ENCODE data around the gene SUSD6.
A peak's percentile ranks its signal among the peaks of the same experiment; 100 is the strongest.

SUSD6 gene

DNA sequence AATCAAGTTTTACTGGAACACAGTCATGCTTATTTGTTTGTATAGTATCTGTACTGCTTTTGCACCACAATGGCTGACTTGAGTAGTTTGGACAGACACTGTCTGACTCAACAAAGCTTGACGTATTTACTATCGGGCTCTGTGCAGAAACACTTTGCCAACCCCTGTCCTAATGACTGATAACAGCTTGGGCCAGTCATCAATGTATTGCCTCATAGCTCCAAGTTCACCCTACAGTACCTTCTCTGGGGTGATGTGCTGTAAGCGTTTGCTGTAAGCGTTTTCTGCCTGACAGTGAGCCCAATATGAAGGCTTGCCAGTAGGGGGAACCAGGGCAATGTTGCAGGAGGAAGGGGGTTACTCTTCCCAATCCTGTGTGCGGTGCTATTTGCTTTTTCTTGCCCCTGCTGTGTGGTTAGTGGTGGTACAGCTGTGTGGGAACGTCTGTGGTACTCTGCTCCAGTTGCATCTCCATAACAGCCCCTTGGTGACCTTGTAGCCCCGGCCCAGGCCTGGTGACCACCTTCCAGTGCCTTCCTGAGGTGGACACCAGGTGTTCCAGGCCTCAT is 31.3 kb upstream of the SUSD6 start:
- no peaks in the 10 kb centered on the region for H3K36me3 ChIP-seq (ENCODE audit: insufficient read depth, insufficient read length, low read length)
- DNase-seq (ENCODE audit: low read depth, low spot score), result peak; percentile 44
- H3K4me1 ChIP-seq (ENCODE audit: insufficient read depth, insufficient read length), result peaks cover 3% of the 10 kb centered on the region
- TF ChIP-seq YY1 (IDR thresholded peaks at IDR 0.05; ENCODE audit: insufficient read depth, insufficient read length), result no peak
- TF ChIP-seq SUZ12 (IDR thresholded peaks at IDR 0.05; ENCODE audit: extremely low read depth, insufficient read depth, insufficient read length), result no peak
- no peak for TF ChIP-seq ZNF274 (IDR thresholded peaks at IDR 0.05; ENCODE audit: low read depth, low read length)
- H3K9me3 ChIP-seq (ENCODE audit: insufficient read depth, low read length), result peaks cover 4% of the 10 kb centered on the region; the same call in 1 of the 2 replicates
- no peak overlapping the region for H3K9ac ChIP-seq (ENCODE audit: insufficient read length, low read depth)
- H3K27me3 ChIP-seq (ENCODE audit: insufficient read depth, insufficient read length), result no peaks in the 10 kb centered on the region
- H3K4me3 ChIP-seq (ENCODE audit: insufficient read length, low read depth), result no peak overlapping the region

DNA sequence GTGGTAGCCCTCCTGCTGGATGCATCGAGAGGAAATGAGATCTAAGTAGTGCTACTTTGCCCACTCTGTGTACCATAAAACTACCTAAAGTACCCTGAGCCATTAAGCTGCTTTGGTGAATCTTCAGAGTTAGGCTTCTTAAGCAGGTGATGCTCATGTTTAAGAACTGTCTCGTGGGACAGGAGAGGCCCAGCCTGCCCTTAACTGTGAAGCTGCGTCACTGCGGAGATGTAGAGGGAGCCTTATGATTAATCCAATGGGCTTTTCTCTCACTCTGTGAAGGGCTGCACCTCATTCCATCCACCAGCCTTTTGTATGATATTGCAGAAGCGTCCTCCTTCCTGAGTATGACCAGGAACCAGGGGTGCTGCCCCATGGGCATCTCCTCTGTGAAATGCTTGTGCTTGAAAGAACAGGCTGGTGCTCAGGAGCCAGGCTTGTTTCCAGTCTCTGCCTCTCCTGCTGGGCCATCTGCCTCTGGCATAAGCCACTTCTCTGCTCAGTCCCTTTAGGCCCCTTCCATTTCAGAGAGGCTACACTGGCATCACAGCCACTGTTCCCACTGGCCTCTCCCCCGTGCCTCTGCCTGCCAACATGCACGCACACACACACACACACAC is 30.0 kb upstream of the SUSD6 start:
- no peak for TF ChIP-seq ZNF274 (IDR thresholded peaks at IDR 0.05; ENCODE audit: low read depth, low read length)
- no peak for TF ChIP-seq YY1 (IDR thresholded peaks at IDR 0.05; ENCODE audit: insufficient read depth, insufficient read length)
- TF ChIP-seq SUZ12 (IDR thresholded peaks at IDR 0.05; ENCODE audit: extremely low read depth, insufficient read depth, insufficient read length), result no peak
- H3K27me3 ChIP-seq (ENCODE audit: insufficient read depth, insufficient read length), result no peaks in the 10 kb centered on the region
- peaks cover 4% of the 10 kb centered on the region; the same call in 1 of the 2 replicates for H3K9me3 ChIP-seq (ENCODE audit: insufficient read depth, low read length)
- peaks cover 3% of the 10 kb centered on the region for H3K4me1 ChIP-seq (ENCODE audit: insufficient read depth, insufficient read length)
- H3K36me3 ChIP-seq (ENCODE audit: insufficient read depth, insufficient read length, low read length), result no peaks in the 10 kb centered on the region
- no peak overlapping the region for H3K4me3 ChIP-seq (ENCODE audit: insufficient read length, low read depth)
- DNase-seq (ENCODE audit: low read depth, low spot score), result no peak
- no peak overlapping the region for H3K9ac ChIP-seq (ENCODE audit: insufficient read length, low read depth)

DNA sequence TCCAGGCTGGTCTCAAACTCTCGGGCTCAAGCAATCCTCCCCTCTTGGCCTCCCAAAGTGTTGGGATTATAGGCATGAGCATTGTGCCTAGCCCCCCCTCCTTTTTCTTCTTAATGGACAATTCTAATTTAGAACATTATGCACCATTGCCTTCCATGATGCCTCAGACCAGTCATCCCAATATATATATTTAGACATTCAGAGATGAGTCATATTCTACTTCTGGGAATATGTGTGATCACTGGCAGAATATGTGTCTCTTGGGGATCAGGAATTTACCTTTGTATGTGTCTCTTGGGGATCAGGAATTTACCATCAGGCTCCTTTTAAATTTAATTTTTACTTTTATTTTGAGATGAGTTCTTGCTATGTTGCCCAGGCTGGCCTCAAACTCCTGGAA is 29.2 kb upstream of the SUSD6 start:
- no peak overlapping the region for H3K9ac ChIP-seq (ENCODE audit: insufficient read length, low read depth)
- no peak overlapping the region for H3K4me3 ChIP-seq (ENCODE audit: insufficient read length, low read depth)
- H3K36me3 ChIP-seq (ENCODE audit: insufficient read depth, insufficient read length, low read length), result no peaks in the 10 kb centered on the region
- no peak for DNase-seq (ENCODE audit: low read depth, low spot score)
- no peaks in the 10 kb centered on the region for H3K27me3 ChIP-seq (ENCODE audit: insufficient read depth, insufficient read length)
- TF ChIP-seq SUZ12 (IDR thresholded peaks at IDR 0.05; ENCODE audit: extremely low read depth, insufficient read depth, insufficient read length) (no peak), YY1 (IDR thresholded peaks at IDR 0.05; ENCODE audit: insufficient read depth, insufficient read length) (no peak), ZNF274 (IDR thresholded peaks at IDR 0.05; ENCODE audit: low read depth, low read length) (no peak)
- peaks cover 3% of the 10 kb centered on the region for H3K4me1 ChIP-seq (ENCODE audit: insufficient read depth, insufficient read length)
- peaks cover 4% of the 10 kb centered on the region; the same call in 1 of the 2 replicates for H3K9me3 ChIP-seq (ENCODE audit: insufficient read depth, low read length)

- TF ChIP-seq ZNF274 (IDR thresholded peaks at IDR 0.05; ENCODE audit: low read depth, low read length) (no peak), SUZ12 (IDR thresholded peaks at IDR 0.05; ENCODE audit: extremely low read depth, insufficient read depth, insufficient read length) (no peak)
- Histone ChIP-seq H3K4me3 (ENCODE audit: insufficient read length, low read depth) (no peak overlapping the region), H3K9me3 (ENCODE audit: insufficient read depth, low read length) (peaks cover 4% of the 10 kb centered on the region; the same call in 1 of the 2 replicates), H3K27me3 (ENCODE audit: insufficient read depth, insufficient read length) (no peaks in the 10 kb centered on the region), H3K4me1 (ENCODE audit: insufficient read depth, insufficient read length) (peaks cover 3% of the 10 kb centered on the region), H3K9ac (ENCODE audit: insufficient read length, low read depth) (no peak overlapping the region), H3K36me3 (ENCODE audit: insufficient read depth, insufficient read length, low read length) (no peaks in the 10 kb centered on the region)
- DNase-seq (ENCODE audit: low read depth, low spot score), result no peak
These were observed 28.6 kb upstream of the SUSD6 start for GRCh38 chr14:69582829-69583228.

- no peak overlapping the region for H3K9ac ChIP-seq (ENCODE audit: insufficient read length, low read depth)
- TF ChIP-seq YY1 (IDR thresholded peaks at IDR 0.05; ENCODE audit: insufficient read depth, insufficient read length) (no peak), ZNF274 (IDR thresholded peaks at IDR 0.05; ENCODE audit: low read depth, low read length) (no peak), SUZ12 (IDR thresholded peaks at IDR 0.05; ENCODE audit: extremely low read depth, insufficient read depth, insufficient read length) (no peak)
- peaks cover 3% of the 10 kb centered on the region for H3K4me1 ChIP-seq (ENCODE audit: insufficient read depth, insufficient read length)
- no peaks in the 10 kb centered on the region for H3K27me3 ChIP-seq (ENCODE audit: insufficient read depth, insufficient read length)
- peaks cover 4% of the 10 kb centered on the region; the same call in 1 of the 2 replicates for H3K9me3 ChIP-seq (ENCODE audit: insufficient read depth, low read length)
- DNase-seq (ENCODE audit: low read depth, low spot score), result no peak
- no peak overlapping the region for H3K4me3 ChIP-seq (ENCODE audit: insufficient read length, low read depth)
- no peaks in the 10 kb centered on the region for H3K36me3 ChIP-seq (ENCODE audit: insufficient read depth, insufficient read length, low read length)
These were observed 27.0 kb upstream of the SUSD6 start for GRCh38 chr14:69584389-69584788.

GRCh38 chr14:69586404-69586803 is 25.0 kb upstream of the SUSD6 start:
- Histone ChIP-seq H3K9me3 (ENCODE audit: insufficient read depth, low read length) (peaks cover 4% of the 10 kb centered on the region; the same call in 1 of the 2 replicates), H3K4me3 (ENCODE audit: insufficient read length, low read depth) (no peak overlapping the region), H3K9ac (ENCODE audit: insufficient read length, low read depth) (no peak overlapping the region), H3K4me1 (ENCODE audit: insufficient read depth, insufficient read length) (no peaks in the 10 kb centered on the region), H3K36me3 (ENCODE audit: insufficient read depth, insufficient read length, low read length) (no peaks in the 10 kb centered on the region), H3K27me3 (ENCODE audit: insufficient read depth, insufficient read length) (no peaks in the 10 kb centered on the region)
- no peak for DNase-seq (ENCODE audit: low read depth, low spot score)
- TF ChIP-seq SUZ12 (IDR thresholded peaks at IDR 0.05; ENCODE audit: extremely low read depth, insufficient read depth, insufficient read length), result no peak
- TF ChIP-seq ZNF274 (IDR thresholded peaks at IDR 0.05; ENCODE audit: low read depth, low read length), result no peak
- no peak for TF ChIP-seq YY1 (IDR thresholded peaks at IDR 0.05; ENCODE audit: insufficient read depth, insufficient read length)

- Histone ChIP-seq H3K9ac (ENCODE audit: insufficient read length, low read depth) (no peak overlapping the region), H3K27me3 (ENCODE audit: insufficient read depth, insufficient read length) (no peaks in the 10 kb centered on the region), H3K36me3 (ENCODE audit: insufficient read depth, insufficient read length, low read length) (no peaks in the 10 kb centered on the region), H3K9me3 (ENCODE audit: insufficient read depth, low read length) (peaks cover 4% of the 10 kb centered on the region; the same call in 1 of the 2 replicates), H3K4me3 (ENCODE audit: insufficient read length, low read depth) (no peak overlapping the region), H3K4me1 (ENCODE audit: insufficient read depth, insufficient read length) (no peaks in the 10 kb centered on the region)
- TF ChIP-seq SUZ12 (IDR thresholded peaks at IDR 0.05; ENCODE audit: extremely low read depth, insufficient read depth, insufficient read length), result no peak
- TF ChIP-seq YY1 (IDR thresholded peaks at IDR 0.05; ENCODE audit: insufficient read depth, insufficient read length), result no peak
- no peak for TF ChIP-seq ZNF274 (IDR thresholded peaks at IDR 0.05; ENCODE audit: low read depth, low read length)
- no peak for DNase-seq (ENCODE audit: low read depth, low spot score)
These were observed 24.0 kb upstream of the SUSD6 start for GRCh38 chr14:69587389-69587788.

All from NT2/D1 (cell line).